ENCODE measurements around the gene CDK2AP2. TPM values are rescaled to one million over a fixed set of nuclear protein-coding genes. Genes with fewer than 3 reads are reported as not detected.
A peak's percentile ranks its signal among the peaks of the same experiment; 100 is the strongest.

Gene CDK2AP2
- total and polyA plus RNA-seq, 9 of the 15 experiments (the other 6 are each of a cell fraction or from before 2014, with no cell fraction given) = 4.4 to 47.4 (median 21.7) TPM

- FAIRE-seq = peak; percentile 70
- Histone ChIP-seq H3K27ac (ENCODE audit: extremely low read depth, low read depth, low read length) (peak overlapping the region; percentile 86), H3K9me3 (replicated peaks; ENCODE audit: control insufficient read depth, insufficient read depth, low read depth, low read length) (no peaks in the 10 kb centered on the region), H3K4me2 (ENCODE audit: insufficient read depth, low read length) (peak overlapping the region; percentile 93), H3K27me3 (ENCODE audit: control insufficient read depth in 2 of 2, insufficient read depth in 2 of 2, low read length in 2 of 2) (no peaks in the 10 kb centered on the region), H3K9ac (ENCODE audit: insufficient read depth in 1 of 2, low read depth in 2 of 2, low read length in 2 of 2) (peak overlapping the region; percentile 78 to 95), H3K79me2 (ENCODE audit: control insufficient read depth, insufficient read depth, low read length) (peaks cover 12% of the 10 kb centered on the region), H3K4me3 (peak overlapping the region; percentile 75), H3K4me1 (replicated peaks in 1 of 2; ENCODE audit: control insufficient read depth in 2 of 2, insufficient read depth in 2 of 2, low read length in 2 of 2) (peaks cover 20 to 54% of the 10 kb centered on the region in 2 experiments; a peak in 4 of 5 replicates), H3K9me1 (ENCODE audit: control insufficient read depth, insufficient read depth, low read length) (no peaks in the 10 kb centered on the region), H2AFZ (ENCODE audit: low read depth, low read length) (peak overlapping the region; percentile 88), H4K20me1 (replicated peaks; ENCODE audit: control insufficient read depth, insufficient read depth, low read length) (no peaks in the 10 kb centered on the region), H3K36me3 (ENCODE audit: control insufficient read depth, insufficient read depth, low read length) (no peaks in the 10 kb centered on the region)
- intact Hi-C loops (cut with micrococcal nuclease) = loop anchor here (5.0 kb wide), 1 partner anchor 42 kb away; no protein-coding TSS in a partner anchor
- peak; percentile 84 for ATAC-seq
- ChIA-PET POLR2A (interaction anchor here (0.5 to 1.8 kb wide), 6 partner anchors 12 to 178 kb away, joined by 3 to 5 read pairs (median 4); partner anchors contain the start of genes AIP and RPS6KB2), CTCF (ENCODE audit: low intra/inter-chr PET ratio) (no interaction called here)
- peak; percentile 90 to 95 (median 94) for DNase-seq (ENCODE audit: extremely low read depth in 1 of 4, low spot score in 3 of 4)
- BruUV-seq (replicated peaks) = no TSS peak
- in situ Hi-C loops (cut with MboI) = no loop called here
- 3% methylated on average over 32 of the region's 56 CpGs for WGBS (ENCODE audit: insufficient coverage, low coverage, missing lambda C conversion rate)
- TF ChIP-seq, protein P1, sequence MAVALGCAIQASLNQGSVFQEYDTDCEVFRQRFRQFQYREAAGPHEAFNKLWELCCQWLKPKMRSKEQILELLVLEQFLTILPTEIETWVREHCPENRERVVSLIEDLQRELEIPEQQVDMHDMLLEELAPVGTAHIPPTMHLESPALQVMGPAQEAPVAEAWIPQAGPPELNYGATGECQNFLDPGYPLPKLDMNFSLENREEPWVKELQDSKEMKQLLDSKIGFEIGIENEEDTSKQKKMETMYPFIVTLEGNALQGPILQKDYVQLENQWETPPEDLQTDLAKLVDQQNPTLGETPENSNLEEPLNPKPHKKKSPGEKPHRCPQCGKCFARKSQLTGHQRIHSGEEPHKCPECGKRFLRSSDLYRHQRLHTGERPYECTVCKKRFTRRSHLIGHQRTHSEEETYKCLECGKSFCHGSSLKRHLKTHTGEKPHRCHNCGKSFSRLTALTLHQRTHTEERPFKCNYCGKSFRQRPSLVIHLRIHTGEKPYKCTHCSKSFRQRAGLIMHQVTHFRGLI (CRISPR knock-in tag; IDR thresholded peaks at IDR 0.05) = no peak
- TF ChIP-seq, protein P2, sequence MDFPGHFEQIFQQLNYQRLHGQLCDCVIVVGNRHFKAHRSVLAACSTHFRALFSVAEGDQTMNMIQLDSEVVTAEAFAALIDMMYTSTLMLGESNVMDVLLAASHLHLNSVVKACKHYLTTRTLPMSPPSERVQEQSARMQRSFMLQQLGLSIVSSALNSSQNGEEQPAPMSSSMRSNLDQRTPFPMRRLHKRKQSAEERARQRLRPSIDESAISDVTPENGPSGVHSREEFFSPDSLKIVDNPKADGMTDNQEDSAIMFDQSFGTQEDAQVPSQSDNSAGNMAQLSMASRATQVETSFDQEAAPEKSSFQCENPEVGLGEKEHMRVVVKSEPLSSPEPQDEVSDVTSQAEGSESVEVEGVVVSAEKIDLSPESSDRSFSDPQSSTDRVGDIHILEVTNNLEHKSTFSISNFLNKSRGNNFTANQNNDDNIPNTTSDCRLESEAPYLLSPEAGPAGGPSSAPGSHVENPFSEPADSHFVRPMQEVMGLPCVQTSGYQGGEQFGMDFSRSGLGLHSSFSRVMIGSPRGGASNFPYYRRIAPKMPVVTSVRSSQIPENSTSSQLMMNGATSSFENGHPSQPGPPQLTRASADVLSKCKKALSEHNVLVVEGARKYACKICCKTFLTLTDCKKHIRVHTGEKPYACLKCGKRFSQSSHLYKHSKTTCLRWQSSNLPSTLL (IDR thresholded peaks at IDR 0.05) = no peak
- no peak; the same call in 1 of the 2 replicates for TF ChIP-seq MECOM (CRISPR knock-in tag; IDR thresholded peaks at IDR 0.05)
- no peak for TF ChIP-seq MCM5 (IDR thresholded peaks at IDR 0.05; ENCODE audit: low read depth)
- peak; percentile 73 for TF ChIP-seq SUPT5H (IDR thresholded peaks at IDR 0.05)
- no peak; the same call in 1 of the 2 replicates for TF ChIP-seq DPF2 (IDR thresholded peaks at IDR 0.05)
- TF ChIP-seq ZKSCAN8 (CRISPR knock-in tag; IDR thresholded peaks at IDR 0.05) = peak; percentile 33; the same call in 1 of the 2 replicates
- no peak for TF ChIP-seq ZKSCAN3 (CRISPR knock-in tag; IDR thresholded peaks at IDR 0.05)
- no peak for TF ChIP-seq CREB3 (tag; conservative IDR thresholded peaks at IDR 0.05; ENCODE audit: low read depth)
- TF ChIP-seq USF2 (CRISPR knock-in tag; IDR thresholded peaks at IDR 0.05) = peak; percentile 86
- TF ChIP-seq ZNF830 (CRISPR knock-in tag; IDR thresholded peaks at IDR 0.05) = no peak
- 0 out of 2 replicates have a peak, but pooled peaks have one; percentile 19 for TF ChIP-seq SOX6 (IDR thresholded peaks at IDR 0.05)
- TF ChIP-seq HDAC2 (IDR thresholded peaks at IDR 0.05) = no peak
- TF ChIP-seq, protein P3, sequence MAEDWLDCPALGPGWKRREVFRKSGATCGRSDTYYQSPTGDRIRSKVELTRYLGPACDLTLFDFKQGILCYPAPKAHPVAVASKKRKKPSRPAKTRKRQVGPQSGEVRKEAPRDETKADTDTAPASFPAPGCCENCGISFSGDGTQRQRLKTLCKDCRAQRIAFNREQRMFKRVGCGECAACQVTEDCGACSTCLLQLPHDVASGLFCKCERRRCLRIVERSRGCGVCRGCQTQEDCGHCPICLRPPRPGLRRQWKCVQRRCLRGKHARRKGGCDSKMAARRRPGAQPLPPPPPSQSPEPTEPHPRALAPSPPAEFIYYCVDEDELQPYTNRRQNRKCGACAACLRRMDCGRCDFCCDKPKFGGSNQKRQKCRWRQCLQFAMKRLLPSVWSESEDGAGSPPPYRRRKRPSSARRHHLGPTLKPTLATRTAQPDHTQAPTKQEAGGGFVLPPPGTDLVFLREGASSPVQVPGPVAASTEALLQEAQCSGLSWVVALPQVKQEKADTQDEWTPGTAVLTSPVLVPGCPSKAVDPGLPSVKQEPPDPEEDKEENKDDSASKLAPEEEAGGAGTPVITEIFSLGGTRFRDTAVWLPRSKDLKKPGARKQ (CRISPR knock-in tag; IDR thresholded peaks at IDR 0.05) = no peak
These were observed 43.4 kb downstream of the CDK2AP2 start for GRCh38 chr11:67464411-67465188.
